Keratinocyte (primary cell): Measurements from ENCODE around the gene CPHXL. TPM values are rescaled to one million over a fixed set of nuclear protein-coding genes. Genes with fewer than 3 reads are reported as not detected.

Experiments
- DNase-seq: peaks from one replicate; pipeline ENCODE4 v3.0.0-alpha.2; 2011; ENCODE audit warnings: low read depth, missing footprints, low spot score
- FAIRE-seq: peaks from 2 replicates; lab custom pipeline; 2011; peaks lifted over from hg19 to GRCh38; lab: Jason Lieb, UNC
- H2AFZ ChIP-seq: 2 replicates; pipeline ENCODE4 v1.6.0; 2012; ENCODE audit warnings: low read length, control low read depth, inconsistent platforms; ENCODE audit not compliant: control insufficient read depth
- H3K27ac ChIP-seq: 2 replicates; pipeline ENCODE4 v1.5.1; 2011; ENCODE audit warnings: low read length; ENCODE audit not compliant: control insufficient read depth, insufficient read depth
- H3K27me3 ChIP-seq: 3 replicates; pipeline ENCODE4 v1.6.0; 2011; ENCODE audit warnings: low read length; ENCODE audit not compliant: control insufficient read depth, insufficient read depth; ENCODE audit errors: extremely low read depth
- H3K36me3 ChIP-seq, 2 experiments: 2 replicates in 1 of 2; 3 replicates in 1 of 2; pipeline ENCODE4 v1.5.1; 2011; ENCODE audit warnings: low read length in 2 of 2, mild to moderate bottlenecking in 1 of 2; ENCODE audit not compliant: control insufficient read depth in 2 of 2, insufficient read depth in 2 of 2; ENCODE audit errors: extremely low read depth in 1 of 2
- H3K4me1 ChIP-seq: 3 replicates; pipeline ENCODE4 v1.5.1; 2011; ENCODE audit warnings: low read length; ENCODE audit not compliant: control insufficient read depth, insufficient read depth; ENCODE audit errors: extremely low read depth
- H3K4me2 ChIP-seq: 3 replicates; pipeline ENCODE4 v1.6.0; 2011; ENCODE audit warnings: low read depth, low read length; ENCODE audit not compliant: control insufficient read depth, insufficient read depth; ENCODE audit errors: extremely low read depth
- H3K4me3 ChIP-seq, 3 experiments: fragments of 200-600 bp in 1 of 3; sonication (generic) in 1 of 3; 2 replicates in 2 of 3; 3 replicates in 1 of 3; pipeline ENCODE4 v1.5.1; 2011 to 2016; ENCODE audit warnings: low read length in 3 of 3, mild to moderate bottlenecking in 3 of 3, control low read depth in 2 of 3, inconsistent platforms in 1 of 3, low read depth in 1 of 3, mixed read lengths in 1 of 3, mixed run types in 1 of 3, moderate library complexity in 1 of 3; ENCODE audit not compliant: control insufficient read depth in 2 of 3, insufficient read depth in 2 of 3; ENCODE audit errors: extremely low read depth in 1 of 3
- H3K79me2 ChIP-seq: 2 replicates; pipeline ENCODE4 v1.6.0; 2012; ENCODE audit warnings: low read length; ENCODE audit not compliant: control insufficient read depth, insufficient read depth
- H3K9ac ChIP-seq: 3 replicates; pipeline ENCODE4 v1.6.0; 2011; ENCODE audit warnings: low read length; ENCODE audit not compliant: control insufficient read depth, insufficient read depth; ENCODE audit errors: extremely low read depth
- H3K9me1 ChIP-seq: 3 replicates; pipeline ENCODE4 v1.6.0; 2011; ENCODE audit warnings: low read length; ENCODE audit not compliant: control insufficient read depth, insufficient read depth; ENCODE audit errors: extremely low read depth
- H3K9me3 ChIP-seq: 2 replicates; pipeline ENCODE4 v1.5.1; 2012; ENCODE audit warnings: low read depth, low read length; ENCODE audit not compliant: control insufficient read depth
- H4K20me1 ChIP-seq: 3 replicates; pipeline ENCODE4 v1.6.0; 2011; ENCODE audit warnings: low read length; ENCODE audit not compliant: control insufficient read depth, insufficient read depth; ENCODE audit errors: extremely low read depth
- CTCF ChIP-seq, 3 experiments: IDR thresholded peaks in 1 of 3; conservative IDR thresholded peaks in 1 of 3; optimal IDR thresholded peaks in 1 of 3; 2 replicates in 2 of 3; 3 replicates in 1 of 3; pipeline versions ENCODE3 to v1.5.1; 2011; ENCODE audit warnings: low read length in 3 of 3, mild to moderate bottlenecking in 3 of 3, moderate library complexity in 2 of 3, control low read depth in 1 of 3, inconsistent platforms in 1 of 3; ENCODE audit not compliant: insufficient read depth in 2 of 3; ENCODE audit errors: extremely low read depth in 1 of 3
- EZH2 ChIP-seq: IDR thresholded peaks from one replicate; pipeline ENCODE4 v1.6.1; 2012; ENCODE audit warnings: inconsistent platforms, mild to moderate bottlenecking, low read length, moderate library complexity
- dilution Hi-C: fragments of 300-500 bp; cut with MboI; formaldehyde crosslinking; loops from one replicate; pipeline ENCODE4 v1.7.0; 2020; ENCODE audit warnings: low sequenced_read_pairs; ENCODE audit not compliant: extremely low pct_ligation_motif_present
- polyA plus RNA-seq, 5 experiments: library from polyadenylated mRNA; depleted of rRNA in 3 of 5; stranded (reverse) in 3 of 5; stranded (forward) in 1 of 5; unstranded in 1 of 5; fragments of >200 nt; gene quantifications; 1 replicate in 1 of 5; 2 replicates in 3 of 5; 3 replicates in 1 of 5; pipeline versions ENCODE4 v1.2.1 to v1.2.3, GENCODE V29; 2011 to 2012; ENCODE audit warnings: missing spikeins in 2 of 5, low read depth in 1 of 5, low replicate concordance in 1 of 5

Gene CPHXL
- polyA plus RNA-seq, 1 donor (not counting 4 experiments of a cell fraction or from before 2014, with no cell fraction given): not detected

DNA sequence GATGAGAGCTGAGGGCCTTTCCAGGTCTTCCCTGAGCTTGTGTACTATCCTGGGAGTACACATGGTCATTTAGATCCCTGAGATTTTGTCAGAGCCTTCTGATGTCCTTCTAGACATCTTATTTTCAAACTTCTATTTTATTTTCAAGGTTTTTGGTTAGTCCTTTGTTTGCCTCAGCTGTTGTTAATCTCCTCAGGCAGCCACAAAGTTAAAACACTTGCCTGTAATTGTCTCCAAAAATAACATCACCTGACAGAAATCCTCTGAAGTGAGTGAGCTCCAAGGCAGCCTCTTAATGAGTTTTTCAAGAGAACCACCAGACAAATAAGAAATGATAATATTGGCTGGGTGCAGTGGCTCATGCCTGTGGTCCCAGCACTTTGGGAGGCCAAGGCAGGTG, 43.8 kb upstream of the CPHXL start:
- no peak overlapping the region for H2AFZ ChIP-seq
- DNase-seq (no peak), FAIRE-seq (no peak)
- no peaks in the 10 kb centered on the region for H4K20me1 ChIP-seq
- H3K4me2 ChIP-seq: no peak overlapping the region
- no peak overlapping the region for H3K27ac ChIP-seq
- no peak overlapping the region for H3K4me3 ChIP-seq
- H3K79me2 ChIP-seq: no peaks in the 10 kb centered on the region
- H3K27me3 ChIP-seq: no peaks in the 10 kb centered on the region
- no peaks in the 10 kb centered on the region for H3K36me3 ChIP-seq
- H3K9ac ChIP-seq: no peak overlapping the region
- no peak for TF ChIP-seq EZH2
- TF ChIP-seq CTCF (optimal IDR thresholded peaks at IDR 0.05 in 1 of 3, IDR thresholded peaks at IDR 0.05 in 1 of 3, conservative IDR thresholded peaks at IDR 0.05 in 1 of 3; ENCODE audit: extremely low read depth in 1 of 3, insufficient read depth in 2 of 3, low read length in 3 of 3): no peak
- dilution Hi-C loops: no loop called here
- H3K4me1 ChIP-seq: no peaks in the 10 kb centered on the region
- no peaks in the 10 kb centered on the region for H3K9me1 ChIP-seq
- H3K9me3 ChIP-seq: no peaks in the 10 kb centered on the region

DNA sequence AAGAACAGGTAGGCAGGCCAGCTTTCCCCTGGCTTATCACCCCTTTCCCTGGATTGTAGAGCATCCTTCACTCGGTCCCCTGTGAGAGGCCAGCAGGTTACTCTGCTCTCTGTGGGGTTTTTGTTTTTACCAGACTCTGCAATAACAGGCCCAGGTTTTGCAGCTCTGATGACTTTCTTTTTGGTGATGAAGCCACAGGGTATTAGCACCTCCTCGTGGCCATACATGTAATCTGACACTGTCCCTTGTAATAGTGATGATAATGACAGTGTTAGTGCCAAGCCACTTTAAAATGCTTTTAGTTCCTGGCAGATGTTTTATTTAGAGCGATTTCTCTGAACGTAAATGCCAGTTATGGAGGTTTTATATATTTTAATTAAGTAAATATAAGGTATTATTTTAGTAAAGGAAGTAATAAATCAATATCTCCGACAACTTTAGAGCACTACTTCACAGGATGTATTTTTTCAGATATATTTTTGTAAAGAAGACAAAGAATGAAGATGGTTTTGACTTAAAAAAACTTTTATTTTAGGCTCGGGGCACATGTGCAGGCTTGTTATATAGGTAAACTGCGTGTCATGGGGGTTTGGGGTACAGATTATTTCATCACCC, 38.0 kb upstream of the CPHXL start:
- Histone ChIP-seq H3K9me3 (no peaks in the 10 kb centered on the region), H4K20me1 (no peaks in the 10 kb centered on the region), H3K27ac (no peak overlapping the region), H3K9ac (no peak overlapping the region), H3K27me3 (no peaks in the 10 kb centered on the region), H3K79me2 (no peaks in the 10 kb centered on the region), H3K36me3 (no peaks in the 10 kb centered on the region), H3K4me3 (no peak overlapping the region), H2AFZ (no peak overlapping the region), H3K9me1 (no peaks in the 10 kb centered on the region), H3K4me2 (no peak overlapping the region), H3K4me1 (no peaks in the 10 kb centered on the region)
- dilution Hi-C loops: no loop called here
- FAIRE-seq (no peak), DNase-seq (peak; percentile 11)
- TF ChIP-seq EZH2 (no peak), CTCF (optimal IDR thresholded peaks at IDR 0.05 in 1 of 3, IDR thresholded peaks at IDR 0.05 in 1 of 3, conservative IDR thresholded peaks at IDR 0.05 in 1 of 3; ENCODE audit: extremely low read depth in 1 of 3, insufficient read depth in 2 of 3, low read length in 3 of 3) (peak; percentile 68 to 80 (median 70))
